ENCODE measurements around the gene FOXB1. TPM values are rescaled to one million over a fixed set of nuclear protein-coding genes. Genes with fewer than 3 reads are reported as not detected.

The FOXB1 gene
- total RNA-seq, 4 donors from 2014 or later, result not detected

DNA sequence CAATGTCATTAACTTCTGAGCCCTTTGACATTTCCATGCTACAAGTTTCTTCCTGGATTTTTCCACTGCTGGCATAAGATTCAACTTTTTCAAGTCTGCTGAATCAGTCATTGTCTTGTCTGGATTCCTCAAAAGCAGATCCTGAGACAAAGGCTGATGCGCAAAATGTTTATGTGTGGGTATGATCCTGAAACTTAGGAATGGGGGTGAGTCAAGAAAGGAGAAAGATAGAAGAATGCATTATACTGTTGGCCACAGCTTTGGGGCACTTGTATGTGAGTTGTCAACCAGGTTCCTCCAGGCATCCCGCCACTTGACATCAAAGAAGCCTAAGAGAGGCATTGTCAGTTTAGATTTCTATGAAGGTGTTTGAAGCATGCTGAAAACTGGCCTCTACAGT, 50.4 kb downstream of the FOXB1 start:
- H3K4me1 ChIP-seq, result no peaks in the 10 kb centered on the region
- no peaks in the 10 kb centered on the region for H3K36me3 ChIP-seq
- no peak for DNase-seq
- H3K9me3 ChIP-seq, result no peaks in the 10 kb centered on the region
- H3K27me3 ChIP-seq, result no peaks in the 10 kb centered on the region
- H3K27ac ChIP-seq, result no peak overlapping the region
- no peak overlapping the region for H3K4me3 ChIP-seq
- intact Hi-C loops (cut with DNase I; ENCODE audit: low total_unique reads), result no loop called here
- TF ChIP-seq POLR2A (IDR thresholded peaks at IDR 0.05), result no peak
- TF ChIP-seq, protein P1, sequence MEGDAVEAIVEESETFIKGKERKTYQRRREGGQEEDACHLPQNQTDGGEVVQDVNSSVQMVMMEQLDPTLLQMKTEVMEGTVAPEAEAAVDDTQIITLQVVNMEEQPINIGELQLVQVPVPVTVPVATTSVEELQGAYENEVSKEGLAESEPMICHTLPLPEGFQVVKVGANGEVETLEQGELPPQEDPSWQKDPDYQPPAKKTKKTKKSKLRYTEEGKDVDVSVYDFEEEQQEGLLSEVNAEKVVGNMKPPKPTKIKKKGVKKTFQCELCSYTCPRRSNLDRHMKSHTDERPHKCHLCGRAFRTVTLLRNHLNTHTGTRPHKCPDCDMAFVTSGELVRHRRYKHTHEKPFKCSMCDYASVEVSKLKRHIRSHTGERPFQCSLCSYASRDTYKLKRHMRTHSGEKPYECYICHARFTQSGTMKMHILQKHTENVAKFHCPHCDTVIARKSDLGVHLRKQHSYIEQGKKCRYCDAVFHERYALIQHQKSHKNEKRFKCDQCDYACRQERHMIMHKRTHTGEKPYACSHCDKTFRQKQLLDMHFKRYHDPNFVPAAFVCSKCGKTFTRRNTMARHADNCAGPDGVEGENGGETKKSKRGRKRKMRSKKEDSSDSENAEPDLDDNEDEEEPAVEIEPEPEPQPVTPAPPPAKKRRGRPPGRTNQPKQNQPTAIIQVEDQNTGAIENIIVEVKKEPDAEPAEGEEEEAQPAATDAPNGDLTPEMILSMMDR (IDR thresholded peaks at IDR 0.05), result no peak
